Caco-2 (cell line): ENCODE measurements around the gene TAS1R2. TPM values are rescaled to one million over a fixed set of nuclear protein-coding genes. Genes with fewer than 3 reads are reported as not detected.

Source experiments
- BruUV-seq: library from RNA; stranded (reverse); fragments of 400-500 nt; replicated peaks from 2 replicates; lab custom pipeline; 2021; lab: Mats Ljungman, UMichigan
- CTCF ChIA-PET: fragments of 300-600 bp; sonication (Branson Sonifier 250); formaldehyde crosslinking; loops from one replicate; lab custom pipeline; 2022; ENCODE audit warnings: antibody characterized with exemption; lab: Charles Lee
- POLR2A ChIA-PET: fragments of 300-600 bp; sonication (Branson Sonifier 250); formaldehyde crosslinking; loops from one replicate; lab custom pipeline; 2022; ENCODE audit warnings: antibody characterized with exemption; lab: Charles Lee
- DNase-seq, 2 experiments: peaks; one replicate each; pipeline versions ENCODE4 v3.0.0 to v3.0.0-alpha.2; 2020 to 2022
- H3K27me3 ChIP-seq: replicated peaks from 2 replicates; pipeline ENCODE4 v1.6.0; 2011; ENCODE audit warnings: low read length; ENCODE audit not compliant: control insufficient read depth, insufficient read depth
- H3K36me3 ChIP-seq: 2 replicates; pipeline ENCODE4 v1.5.1; 2011; ENCODE audit warnings: low read length; ENCODE audit not compliant: control insufficient read depth, insufficient read depth
- H3K4me1 ChIP-seq: fragments of 250-450 bp; sonication (Bioruptor Pico); 2 replicates; pipeline ENCODE4 v1.5.1; 2020; ENCODE audit warnings: mild to moderate bottlenecking
- H3K4me3 ChIP-seq: 2 replicates; pipeline ENCODE4 v1.5.1; 2011; ENCODE audit warnings: low read depth, mild to moderate bottlenecking, control low read depth, low read length
- H3K9me3 ChIP-seq: fragments of 250-450 bp; sonication (Bioruptor Pico); 2 replicates; pipeline ENCODE4 v1.5.1; 2020; ENCODE audit warnings: mild to moderate bottlenecking, moderate library complexity
- H3K27ac Mint-ChIP-seq: one replicate; pipeline ENCODE4 v1.8.0; 2022; ENCODE audit warnings: mixed read lengths; ENCODE audit not compliant: unreplicated experiment
- H3K27me3 Mint-ChIP-seq: one replicate; pipeline ENCODE4 v1.8.0; 2022; ENCODE audit warnings: mixed read lengths; ENCODE audit not compliant: insufficient read depth, unreplicated experiment
- H3K36me3 Mint-ChIP-seq: one replicate; pipeline ENCODE4 v1.8.0; 2022; ENCODE audit warnings: mild to moderate bottlenecking, mixed read lengths; ENCODE audit not compliant: insufficient read depth, unreplicated experiment
- H3K4me1 Mint-ChIP-seq: one replicate; pipeline ENCODE4 v1.8.0; 2022; ENCODE audit warnings: low read depth, mixed read lengths; ENCODE audit not compliant: unreplicated experiment
- H3K4me3 Mint-ChIP-seq: one replicate; pipeline ENCODE4 v1.8.0; 2022; ENCODE audit warnings: mild to moderate bottlenecking, moderate library complexity, mixed read lengths; ENCODE audit not compliant: unreplicated experiment
- H3K9me3 Mint-ChIP-seq: one replicate; pipeline ENCODE4 v1.8.0; 2022; ENCODE audit warnings: mixed read lengths; ENCODE audit not compliant: unreplicated experiment
- CTCF ChIP-seq, 2 experiments: fragments of 200-600 bp in 1 of 2; IDR thresholded peaks; 1 replicate in 1 of 2; 2 replicates in 1 of 2; pipeline versions ENCODE4 v1.5.1 to v1.8.0; 2011 to 2022; ENCODE audit warnings: antibody characterized with exemption in 1 of 2, control low read depth in 1 of 2, inconsistent platforms in 1 of 2, low read depth in 1 of 2, low read length in 1 of 2, mild to moderate bottlenecking in 1 of 2, moderate library complexity in 1 of 2; ENCODE audit not compliant: insufficient read depth in 1 of 2, severe bottlenecking in 1 of 2, unreplicated experiment in 1 of 2
- intact Hi-C: fragments of 100-400 bp; cut with micrococcal nuclease; formaldehyde crosslinking; loops from one replicate; pipeline ENCODE4 v1.10.0; 2022; ENCODE audit not compliant: unreplicated experiment
- total RNA-seq: library from RNA; stranded (reverse); gene quantifications from 2 replicates; pipeline ENCODE4 v1.2.3, GENCODE V29; 2022

Gene TAS1R2
- total RNA-seq, 1 experiment from 2014 or later, result not detected

- H3K9me3 Mint-ChIP-seq, result no peaks in the 10 kb centered on the region
- no peaks in the 10 kb centered on the region for H3K9me3 ChIP-seq
- no peak for DNase-seq
- intact Hi-C loops, result no loop called here
- BruUV-seq, result no TSS peak
- H3K27me3 Mint-ChIP-seq, result peaks cover 5% of the 10 kb centered on the region
- H3K4me1 ChIP-seq, result no peaks in the 10 kb centered on the region
- ChIA-PET CTCF (no interaction called here), POLR2A (no interaction called here)
- H3K36me3 Mint-ChIP-seq, result no peaks in the 10 kb centered on the region
- no peaks in the 10 kb centered on the region for H3K4me1 Mint-ChIP-seq
- no peak overlapping the region for H3K27ac Mint-ChIP-seq
- H3K4me3 Mint-ChIP-seq, result no peak overlapping the region
- H3K4me3 ChIP-seq, result no peak overlapping the region
- H3K27me3 ChIP-seq, result no peaks in the 10 kb centered on the region
- TF ChIP-seq CTCF (IDR thresholded peaks at IDR 0.05; ENCODE audit: insufficient read depth in 1 of 2, low read depth in 1 of 2, low read length in 1 of 2, severe bottlenecking in 1 of 2, unreplicated experiment in 1 of 2), result no peak
- H3K36me3 ChIP-seq, result no peaks in the 10 kb centered on the region
Measured at GRCh38 chr1:18803851-18804250, 55.6 kb downstream of the TAS1R2 start.

GRCh38 chr1:18803151-18803791 lies 56.2 kb downstream of the TAS1R2 start:
- ChIA-PET POLR2A (no interaction called here), CTCF (no interaction called here)

GRCh38 chr1:18802231-18802630 lies 57.2 kb downstream of the TAS1R2 start:
- no peaks in the 10 kb centered on the region for H3K27me3 ChIP-seq
- intact Hi-C loops, result no loop called here
- no peak for TF ChIP-seq CTCF (IDR thresholded peaks at IDR 0.05; ENCODE audit: insufficient read depth in 1 of 2, low read depth in 1 of 2, low read length in 1 of 2, severe bottlenecking in 1 of 2, unreplicated experiment in 1 of 2)
- no peaks in the 10 kb centered on the region for H3K9me3 ChIP-seq
- H3K4me1 Mint-ChIP-seq, result no peaks in the 10 kb centered on the region
- no peaks in the 10 kb centered on the region for H3K9me3 Mint-ChIP-seq
- ChIA-PET CTCF (no interaction called here), POLR2A (no interaction called here)
- no peaks in the 10 kb centered on the region for H3K4me1 ChIP-seq
- no peaks in the 10 kb centered on the region for H3K36me3 ChIP-seq
- H3K27me3 Mint-ChIP-seq, result peaks cover 5% of the 10 kb centered on the region
- H3K4me3 Mint-ChIP-seq, result no peak overlapping the region
- no peak for DNase-seq
- no peaks in the 10 kb centered on the region for H3K36me3 Mint-ChIP-seq
- H3K4me3 ChIP-seq, result no peak overlapping the region
- BruUV-seq, result no TSS peak
- no peak overlapping the region for H3K27ac Mint-ChIP-seq

More at GRCh38 chr1:18803151-18803791, 56.2 kb downstream of the TAS1R2 start:
- BruUV-seq, result no TSS peak
- no peaks in the 10 kb centered on the region for H3K36me3 Mint-ChIP-seq
- H3K27ac Mint-ChIP-seq, result no peak overlapping the region
- no peak overlapping the region for H3K4me3 ChIP-seq
- no peaks in the 10 kb centered on the region for H3K9me3 ChIP-seq
- peaks cover 5% of the 10 kb centered on the region for H3K27me3 Mint-ChIP-seq
- no peaks in the 10 kb centered on the region for H3K36me3 ChIP-seq
- no peaks in the 10 kb centered on the region for H3K9me3 Mint-ChIP-seq
- intact Hi-C loops, result no loop called here
- H3K4me3 Mint-ChIP-seq, result no peak overlapping the region
- no peaks in the 10 kb centered on the region for H3K4me1 Mint-ChIP-seq
- no peak for DNase-seq
- no peaks in the 10 kb centered on the region for H3K27me3 ChIP-seq
- H3K4me1 ChIP-seq, result no peaks in the 10 kb centered on the region
- no peak for TF ChIP-seq CTCF (IDR thresholded peaks at IDR 0.05; ENCODE audit: insufficient read depth in 1 of 2, low read depth in 1 of 2, low read length in 1 of 2, severe bottlenecking in 1 of 2, unreplicated experiment in 1 of 2)
